ENCODE measurements around the gene ANKRD37. TPM values are rescaled to one million over a fixed set of nuclear protein-coding genes. Genes with fewer than 3 reads are reported as not detected.
"Not testable (repeated sequence)": the region's sequence is repeated elsewhere in the genome, so short reads cannot be mapped to it uniquely, and the experiment has no call there.

The ANKRD37 gene, protein sequence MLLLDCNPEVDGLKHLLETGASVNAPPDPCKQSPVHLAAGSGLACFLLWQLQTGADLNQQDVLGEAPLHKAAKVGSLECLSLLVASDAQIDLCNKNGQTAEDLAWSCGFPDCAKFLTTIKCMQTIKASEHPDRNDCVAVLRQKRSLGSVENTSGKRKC
- total RNA-seq, result 10.2 TPM
- long read RNA-seq, transcript ANKRD37-201 (5 exons, 1,141 nt), result major isoform, 7 of 16 reads
- long read RNA-seq, partial matches to known transcripts, result 0 of 16 reads
- long read RNA-seq, other reads (novel, unspliced or antisense), result 9 of 16 reads

DNA sequence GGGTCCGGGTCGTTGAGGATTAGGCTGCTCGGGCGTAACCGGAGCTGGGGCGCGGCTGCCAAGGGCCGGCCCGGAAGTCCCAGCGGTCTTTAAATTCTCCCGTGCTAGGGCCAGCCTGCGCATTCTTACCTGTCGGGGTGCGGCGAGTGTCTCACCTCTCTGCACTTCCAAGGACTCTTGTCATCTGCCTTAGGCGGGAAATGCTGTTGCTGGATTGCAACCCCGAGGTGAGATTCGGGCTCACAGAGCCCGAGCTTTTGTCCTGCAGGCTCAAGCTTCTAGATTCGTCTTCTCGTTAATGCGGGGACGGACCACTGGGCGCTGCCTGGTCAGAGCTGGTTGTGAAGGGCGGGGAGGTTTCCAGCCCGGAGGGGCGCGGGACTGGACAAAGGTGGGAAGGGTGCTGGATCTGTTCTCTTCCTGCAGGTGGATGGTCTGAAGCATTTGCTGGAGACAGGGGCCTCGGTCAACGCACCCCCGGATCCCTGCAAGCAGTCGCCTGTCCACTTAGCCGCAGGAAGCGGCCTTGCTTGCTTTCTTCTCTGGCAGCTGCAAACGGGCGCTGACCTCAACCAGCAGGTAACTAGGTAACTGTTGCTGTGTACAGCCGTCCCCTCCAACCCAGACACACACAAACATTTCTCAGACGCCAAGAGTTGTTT lies at the start of gene ANKRD37:
TSS of gene ANKRD37 (plus strand) at position 118 of the 662 bp plus-strand sequence. CDS start at position 201, 83 bp downstream.
- intact Hi-C loops (cut with DNase I), result loop anchor here (1.0 to 10.0 kb wide), 4 partner anchors 168 to 742 kb away; partner anchors contain the start of gene CFAP97
- no peak for DNase-seq (ENCODE audit: low spot score)

DNA sequence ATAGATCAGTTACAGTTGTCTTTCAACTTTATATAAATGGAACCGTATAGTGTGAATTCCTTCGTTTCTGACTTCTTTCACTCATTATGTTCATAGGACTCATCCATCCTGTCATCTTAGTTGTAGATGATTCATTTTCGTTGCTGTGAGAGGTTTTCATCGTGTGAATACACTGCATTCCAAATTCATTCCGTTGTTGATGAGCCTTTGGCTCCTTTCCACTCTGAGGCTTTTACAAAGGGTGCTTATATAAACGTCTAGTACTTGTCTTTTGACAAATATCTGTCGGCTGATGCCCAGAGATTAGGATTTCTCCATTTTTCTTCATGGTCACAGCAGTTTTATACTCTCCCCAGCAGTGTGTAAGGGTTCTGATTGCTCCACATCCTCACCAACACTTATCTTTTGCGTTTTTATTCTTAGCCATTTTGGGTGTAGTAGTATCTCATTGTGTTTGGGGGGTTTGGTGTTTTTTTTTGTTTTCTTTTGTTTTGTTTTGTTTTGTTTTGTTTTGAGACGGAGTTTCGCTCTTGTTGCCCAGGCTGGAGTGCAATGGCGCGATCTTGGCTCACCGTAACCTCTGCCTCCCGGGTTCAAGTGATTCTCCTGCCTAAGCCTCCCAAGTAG lies 49.6 kb upstream of the ANKRD37 start:
- intact Hi-C loops (cut with DNase I), result no loop called here

DNA sequence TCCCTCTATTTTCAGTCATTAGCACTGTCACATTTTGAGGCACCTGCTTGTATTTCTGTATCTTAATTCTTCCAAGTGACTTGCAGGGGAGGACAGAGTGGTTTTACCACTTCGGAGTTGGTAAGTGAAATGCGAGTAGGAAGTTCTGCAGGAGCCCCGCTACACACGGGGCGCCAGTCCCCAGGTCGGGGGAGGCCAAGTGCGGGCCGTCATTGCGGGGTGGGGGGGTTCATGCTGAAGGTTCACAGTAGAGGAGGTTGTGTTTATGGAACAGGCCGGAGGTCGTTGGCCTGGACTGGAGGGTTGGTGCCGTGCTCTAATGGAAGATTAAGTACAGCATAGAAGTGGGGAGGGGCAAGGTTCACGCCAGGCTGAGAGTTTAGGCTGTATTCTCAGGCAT lies 45.0 kb upstream of the ANKRD37 start:
- DNase-seq (ENCODE audit: low spot score), result no peak
- intact Hi-C loops (cut with DNase I), result no loop called here

More for the DNA sequence above, 49.6 kb upstream of the ANKRD37 start:
- no peak for DNase-seq (ENCODE audit: low spot score)

DNA sequence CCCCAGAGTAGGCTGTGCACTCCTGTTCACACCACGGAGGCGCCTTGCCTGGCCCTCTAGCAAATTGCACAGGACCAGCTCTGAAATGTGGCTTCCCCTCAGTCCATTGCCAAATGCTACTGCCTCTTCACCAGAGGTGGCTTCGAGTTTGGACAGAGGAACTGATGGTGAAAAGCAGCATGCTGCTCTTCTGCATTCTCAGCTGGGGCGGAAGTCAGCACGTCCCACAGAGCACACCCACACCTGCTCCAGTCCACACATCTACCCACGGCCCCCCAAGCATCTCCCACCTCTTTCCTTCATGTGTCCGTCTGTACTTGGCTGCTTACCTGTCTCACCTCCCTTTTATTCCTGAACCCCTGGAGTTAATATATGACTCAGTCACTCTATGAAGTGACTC lies 44.4 kb upstream of the ANKRD37 start:
- no peak for DNase-seq (ENCODE audit: low spot score)
- intact Hi-C loops (cut with DNase I), result no loop called here

DNA sequence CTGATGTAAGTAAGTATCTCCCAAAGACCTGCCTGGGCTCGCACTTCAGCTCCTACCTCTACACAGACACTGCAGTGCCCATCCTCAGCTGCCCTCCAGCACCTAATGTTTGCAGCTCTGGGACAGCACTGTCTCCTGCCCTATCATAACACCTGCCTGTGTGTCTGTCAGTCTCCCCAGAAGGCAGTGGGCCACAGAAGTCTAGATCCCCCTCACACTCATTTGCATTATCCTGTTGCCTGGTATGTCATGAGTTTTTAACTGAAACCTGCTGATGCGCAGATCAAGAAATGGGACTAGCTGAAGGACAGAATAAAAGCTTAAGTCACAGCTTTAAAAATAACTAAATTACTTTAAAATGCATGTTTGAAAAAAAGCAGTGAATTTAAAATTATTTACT lies 43.9 kb upstream of the ANKRD37 start:
- no peak for DNase-seq (ENCODE audit: low spot score)
- intact Hi-C loops (cut with DNase I), result no loop called here

DNA sequence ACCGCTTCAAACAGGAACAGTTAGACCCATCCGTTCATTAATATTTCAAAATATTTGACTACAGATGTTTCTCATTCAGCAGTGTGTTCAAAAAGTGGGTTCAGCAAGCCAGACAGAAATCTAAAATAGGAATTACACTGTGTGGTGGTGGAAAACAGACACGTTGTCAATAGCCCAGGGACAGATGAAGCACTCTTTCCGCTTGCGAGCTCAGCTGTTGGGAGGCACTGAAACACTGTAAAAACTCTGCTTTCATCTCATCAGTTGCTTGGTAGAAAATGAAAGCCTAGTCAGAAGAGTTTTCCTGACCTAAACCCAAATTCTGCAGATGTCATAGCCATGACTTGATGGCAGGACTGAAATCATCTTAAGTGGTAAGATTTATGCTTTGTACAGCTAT lies 39.4 kb upstream of the ANKRD37 start:
- intact Hi-C loops (cut with DNase I), result no loop called here

DNA sequence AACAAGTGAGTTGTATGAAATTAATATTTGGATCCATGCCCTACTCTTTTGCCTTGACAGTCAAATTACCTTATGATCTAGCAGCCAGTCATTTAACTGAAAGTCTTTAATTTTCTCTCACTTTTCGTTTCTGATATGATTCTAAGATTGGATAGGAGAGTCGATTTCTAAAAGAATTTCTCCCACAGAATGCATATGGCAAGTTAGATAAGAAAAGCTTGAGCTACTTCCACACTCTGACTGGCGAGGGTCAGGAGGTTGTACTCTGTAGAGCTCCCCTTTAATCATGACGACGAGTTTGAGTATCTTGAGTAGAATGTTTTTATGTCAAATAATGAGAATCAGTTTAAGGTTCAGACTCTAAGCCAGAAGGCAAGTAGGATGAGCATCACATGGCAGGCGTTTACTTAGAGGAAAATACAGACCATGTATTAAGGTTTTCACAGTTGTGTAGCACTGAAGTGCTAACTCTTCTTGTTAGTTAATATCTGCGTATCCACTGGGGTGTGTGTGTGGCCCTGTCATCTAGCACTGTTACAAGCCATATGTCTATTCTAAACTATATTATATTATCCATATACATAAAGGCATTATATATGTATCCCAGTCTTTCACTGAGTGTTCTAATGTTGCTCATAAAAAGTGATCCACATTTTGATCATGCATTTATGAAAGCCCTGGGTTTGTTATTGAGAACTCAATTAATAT lies 38.8 kb upstream of the ANKRD37 start:
- intact Hi-C loops (cut with DNase I), result no loop called here
- no peak for DNase-seq (ENCODE audit: low spot score)

More for the DNA sequence above, 39.4 kb upstream of the ANKRD37 start:
- no peak for DNase-seq (ENCODE audit: low spot score)

DNA sequence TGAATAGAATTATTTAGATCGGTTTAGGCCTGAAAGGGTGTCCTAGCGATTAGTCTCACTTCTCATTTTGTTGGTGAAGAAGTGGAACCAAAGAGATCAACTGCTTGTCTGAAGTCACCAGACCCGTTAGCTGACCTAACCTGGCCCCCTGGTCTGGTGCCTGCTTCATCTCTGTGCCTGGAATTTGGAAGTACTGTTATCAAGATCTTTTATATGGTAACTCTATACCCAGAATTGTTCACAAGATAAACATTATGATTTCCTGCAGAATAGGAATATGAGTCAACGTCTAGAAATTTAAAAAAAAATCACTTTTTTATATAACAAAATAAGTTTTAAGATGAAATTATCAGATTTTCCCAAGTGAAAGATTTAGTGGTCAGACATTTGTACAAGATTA lies 38.1 kb upstream of the ANKRD37 start:
- DNase-seq (ENCODE audit: low spot score), result no peak
- intact Hi-C loops (cut with DNase I), result no loop called here

DNA sequence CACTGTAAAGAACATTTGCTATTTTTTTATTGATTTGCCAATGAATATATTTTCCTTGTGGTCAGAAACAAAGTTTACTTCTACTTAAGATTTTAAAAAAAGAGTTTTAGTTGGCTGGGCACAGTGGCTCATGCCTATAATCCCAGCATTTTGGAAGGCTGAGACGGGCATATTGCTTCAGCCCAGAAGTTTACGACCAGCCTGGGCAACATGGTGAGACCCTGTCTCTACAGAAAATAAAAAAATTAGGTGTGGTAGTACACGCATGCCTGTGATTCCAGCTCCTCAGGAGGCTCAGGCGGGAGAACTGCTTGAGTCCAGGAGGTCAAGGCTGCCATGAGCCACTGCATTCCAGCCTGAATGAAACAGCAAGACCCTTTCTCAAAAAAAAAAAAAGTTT lies 37.7 kb upstream of the ANKRD37 start:
- intact Hi-C loops (cut with DNase I), result no loop called here

DNA sequence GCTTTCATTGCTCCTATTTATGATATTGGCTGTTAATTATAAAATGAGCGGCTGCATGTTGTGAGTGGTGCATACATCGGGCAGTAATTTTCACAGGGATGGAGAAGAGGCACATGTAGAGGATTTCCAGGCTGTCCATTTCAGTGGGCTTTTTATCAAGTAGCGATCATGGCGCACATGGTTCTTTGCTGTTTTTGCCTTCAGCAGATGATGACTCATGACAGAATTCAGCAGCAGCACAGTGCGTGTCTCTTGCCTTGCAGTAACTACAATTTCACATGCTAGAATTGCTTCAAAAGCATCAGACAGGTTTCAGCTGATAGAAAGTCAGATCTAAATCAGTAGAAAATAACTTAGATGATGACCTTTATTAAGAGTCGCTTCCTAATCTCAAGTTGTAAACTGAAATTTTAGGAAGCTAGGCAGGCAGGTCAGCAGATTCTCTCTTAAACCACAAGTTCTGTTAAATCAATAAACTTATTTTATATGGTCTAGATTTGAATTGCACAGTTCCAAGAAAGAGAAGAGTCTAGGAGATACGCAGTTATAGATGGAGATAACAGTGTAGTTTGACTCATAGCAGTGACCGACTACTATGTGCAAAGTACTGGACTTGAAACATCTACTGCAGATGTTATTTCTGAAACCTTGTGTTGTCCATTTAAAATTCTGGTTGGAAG lies 36.7 kb upstream of the ANKRD37 start:
- intact Hi-C loops (cut with DNase I), result no loop called here

More for the DNA sequence above, 37.7 kb upstream of the ANKRD37 start:
- DNase-seq (ENCODE audit: low spot score), result no peak

DNA sequence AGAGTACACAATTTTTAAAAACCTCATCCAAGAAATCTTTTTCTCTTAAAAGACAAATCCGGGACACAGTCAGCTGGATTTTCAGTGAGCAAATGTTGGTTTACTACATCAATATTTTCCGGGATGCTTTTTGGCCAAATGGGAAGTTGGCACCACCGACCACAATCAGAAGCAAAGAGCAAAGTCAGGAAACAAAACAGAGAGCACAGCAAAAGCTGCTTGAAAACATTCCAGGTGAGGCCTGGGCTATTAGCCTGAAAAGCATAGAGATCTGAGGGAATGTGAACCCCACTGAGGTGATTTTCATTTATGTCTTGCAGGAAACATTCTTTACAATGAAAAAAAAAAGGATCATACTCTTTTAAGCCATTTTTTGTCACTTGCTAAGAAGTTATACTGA lies 34.8 kb upstream of the ANKRD37 start:
- no peak for DNase-seq (ENCODE audit: low spot score)
- intact Hi-C loops (cut with DNase I), result no loop called here

More for the DNA sequence above, 36.7 kb upstream of the ANKRD37 start:
- DNase-seq (ENCODE audit: low spot score), result no peak

DNA sequence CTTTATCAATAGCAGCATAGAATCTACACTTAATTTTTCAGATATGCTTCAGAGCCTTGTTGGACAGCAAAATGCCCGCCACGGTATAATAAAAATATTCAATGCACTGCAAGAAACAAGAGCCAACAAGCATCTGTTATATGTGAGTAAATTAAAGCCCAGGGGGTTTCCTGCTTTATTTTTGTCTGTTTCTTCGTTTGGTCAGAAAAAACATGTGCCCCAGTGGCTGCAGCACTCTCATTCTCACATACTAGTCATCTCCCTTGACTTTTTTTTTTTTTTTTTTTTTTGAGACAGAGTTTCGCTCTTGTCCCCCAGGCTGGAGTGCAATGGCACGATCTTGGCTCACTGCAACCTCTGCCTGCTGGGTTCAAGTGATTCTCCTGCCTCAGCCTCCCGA lies 34.1 kb upstream of the ANKRD37 start:
- intact Hi-C loops (cut with DNase I); DNase-seq (ENCODE audit: low spot score): not testable (repeated sequence)

DNA sequence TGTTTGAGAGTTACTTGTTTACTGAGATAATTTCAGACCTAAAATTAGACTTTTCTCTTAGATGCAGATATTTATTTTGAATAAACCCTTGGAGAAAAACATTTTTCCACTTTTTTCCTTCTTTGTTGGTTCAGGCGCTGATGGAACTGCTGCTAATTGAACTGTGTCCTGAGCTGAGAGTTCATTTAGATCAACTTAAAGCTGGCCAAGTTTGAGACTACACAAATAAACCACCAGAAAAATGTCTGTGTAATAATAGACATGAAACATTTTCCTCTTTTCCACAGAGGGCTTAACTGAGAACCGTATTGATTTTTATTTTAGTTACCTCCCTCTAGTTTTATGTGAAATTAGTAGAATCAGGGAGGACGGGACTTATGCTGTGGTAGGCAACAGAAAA lies 33.4 kb upstream of the ANKRD37 start:
- DNase-seq (ENCODE audit: low spot score), result no peak
- intact Hi-C loops (cut with DNase I), result no loop called here

DNA sequence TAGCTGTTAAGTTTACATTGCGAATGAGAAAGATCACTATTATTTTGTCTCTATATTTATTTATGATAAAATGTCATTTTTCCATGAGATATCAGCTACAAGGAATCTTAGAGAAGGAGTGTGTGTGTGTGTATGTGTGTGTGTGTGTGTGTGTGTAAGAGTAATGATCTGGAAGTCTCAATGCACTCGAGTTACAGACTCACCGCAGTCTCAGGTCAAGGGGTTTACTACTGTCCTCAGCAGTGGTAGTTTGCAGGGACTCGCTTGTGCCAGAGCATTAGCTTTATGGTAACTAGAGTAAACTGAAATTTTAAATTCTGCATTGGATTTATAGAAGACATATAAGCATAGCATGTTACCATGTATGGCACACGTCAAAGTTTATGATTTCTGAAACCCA lies 31.8 kb upstream of the ANKRD37 start:
- intact Hi-C loops (cut with DNase I), result no loop called here
- no peak for DNase-seq (ENCODE audit: low spot score)

DNA sequence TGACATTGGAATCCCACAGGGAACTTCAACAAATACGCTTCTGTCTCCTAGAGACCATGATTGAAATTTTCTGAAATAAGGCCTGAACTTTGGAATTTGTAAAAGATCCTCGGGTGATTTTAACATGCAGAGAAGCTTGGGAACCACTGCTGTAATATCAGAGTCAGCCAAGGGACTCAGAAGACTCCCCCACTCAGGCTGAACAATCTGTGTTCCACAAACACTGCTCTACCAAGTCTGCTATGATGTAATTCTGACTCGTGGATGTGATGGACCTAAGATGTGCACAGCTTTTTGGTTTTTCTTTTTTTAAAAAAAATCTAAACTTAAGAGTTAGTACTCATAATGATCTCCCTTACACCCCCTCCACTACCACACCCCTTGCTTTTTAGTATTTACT lies 26.9 kb upstream of the ANKRD37 start:
- intact Hi-C loops (cut with DNase I), result no loop called here
- no peak for DNase-seq (ENCODE audit: low spot score)

DNA sequence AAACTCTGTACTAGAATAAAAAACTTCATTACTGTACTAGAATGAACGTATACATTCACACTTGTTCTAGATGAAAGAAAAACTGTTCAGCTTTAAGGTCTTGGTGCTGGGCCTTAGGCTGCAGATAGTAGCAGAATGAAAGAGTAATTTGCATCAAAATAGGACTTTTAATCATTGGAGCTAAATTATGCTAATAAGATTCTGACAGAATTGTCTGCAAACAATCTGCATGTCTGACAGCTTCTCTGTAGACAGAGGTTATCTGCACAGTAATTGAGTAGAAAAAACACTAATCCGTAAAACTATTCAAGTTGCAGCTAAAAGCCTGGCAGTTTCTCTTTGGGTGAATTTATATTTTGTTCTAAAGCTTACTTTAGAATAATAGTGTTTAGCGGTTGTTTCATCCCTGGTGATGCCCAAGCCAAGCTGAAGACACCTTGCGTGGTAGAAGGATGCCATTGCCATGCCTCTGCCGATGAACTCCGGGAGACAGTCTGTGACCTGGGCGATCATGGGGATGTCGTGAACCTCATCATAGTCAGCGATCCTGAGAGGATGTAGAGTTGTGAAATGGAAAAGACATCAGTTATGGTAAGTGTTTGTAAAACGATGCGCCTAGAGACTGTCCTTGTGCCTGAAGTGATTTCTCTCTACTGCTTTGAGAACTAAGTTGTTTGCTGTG lies 26.2 kb upstream of the ANKRD37 start:
- intact Hi-C loops (cut with DNase I), result no loop called here
- DNase-seq (ENCODE audit: low spot score), result no peak

DNA sequence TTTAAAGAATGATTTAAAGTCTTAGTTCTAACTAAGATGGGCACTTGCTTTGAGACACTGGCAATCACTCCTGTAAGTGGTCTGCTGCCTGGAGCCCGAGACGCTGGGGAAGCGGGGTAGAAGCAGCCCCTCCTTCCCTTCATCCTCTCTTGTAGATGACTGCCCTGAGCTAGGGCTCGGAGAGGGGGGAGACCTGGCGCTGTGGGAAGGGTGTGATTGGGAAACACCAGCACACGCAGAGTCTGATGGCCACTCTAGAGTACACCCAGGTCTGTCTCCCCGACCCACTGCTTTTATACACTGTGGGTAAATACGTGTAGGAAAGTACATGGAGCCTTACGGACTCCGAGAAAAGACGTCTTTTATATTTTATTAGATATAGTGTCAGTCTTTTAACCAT lies 24.9 kb upstream of the ANKRD37 start:
- intact Hi-C loops (cut with DNase I), result no loop called here
- DNase-seq (ENCODE audit: low spot score), result no peak

DNA sequence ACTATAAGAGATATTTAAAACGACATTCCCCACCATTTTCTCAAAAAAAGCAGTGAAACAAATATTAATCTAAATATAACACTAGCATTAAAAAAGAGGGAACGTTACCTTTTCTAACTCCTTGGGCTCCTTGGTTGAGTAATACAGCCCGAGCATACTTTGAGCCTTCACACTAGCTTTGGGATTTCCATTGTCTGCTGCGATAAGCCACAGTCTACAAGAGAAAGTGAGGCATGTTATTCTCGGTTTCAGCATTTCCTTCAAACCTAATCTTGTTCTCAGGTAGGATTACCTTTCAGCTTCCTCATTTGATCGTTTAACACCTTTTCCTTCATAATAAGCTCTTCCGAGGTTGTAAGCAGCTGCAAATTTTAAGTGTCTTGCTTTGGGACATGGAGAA lies 22.6 kb upstream of the ANKRD37 start:
- intact Hi-C loops (cut with DNase I), result no loop called here
- DNase-seq (ENCODE audit: low spot score), result no peak

DNA sequence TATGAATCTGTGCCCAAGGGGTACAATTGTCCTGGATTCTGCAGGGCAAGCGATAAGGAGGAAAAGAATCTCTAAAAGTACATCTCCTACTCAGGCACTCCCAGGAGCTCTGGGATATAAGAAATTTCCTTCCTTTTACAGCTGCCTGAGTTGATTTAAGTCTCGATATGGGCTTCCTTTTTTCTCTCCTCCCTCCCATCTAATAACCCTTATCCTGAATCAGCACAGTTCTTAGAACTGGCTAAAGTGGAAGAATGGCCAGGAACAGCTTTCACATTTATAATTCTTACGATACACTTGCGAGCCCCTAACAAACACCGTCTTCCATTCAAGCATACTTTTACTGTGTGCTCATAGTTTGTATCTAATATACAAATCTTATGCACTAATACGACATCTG lies 22.1 kb upstream of the ANKRD37 start:
- DNase-seq (ENCODE audit: low spot score), result no peak
- intact Hi-C loops (cut with DNase I), result no loop called here
